SK-N-SH (cell line): ENCODE data around the gene GLUL. TPM values are rescaled to one million over a fixed set of nuclear protein-coding genes. Genes with fewer than 3 reads are reported as not detected.

Experiments used
- CTCF ChIA-PET: fragments of 300-600, 350-600 bp; formaldehyde crosslinking; extraction: SDS; loops from one replicate; lab custom pipeline; 2021; lab: Yijun Ruan, JAX
- POLR2A ChIA-PET: fragments of 350-600 bp; sonication (Branson Sonifier 250); formaldehyde crosslinking; extraction: SDS; loops from one replicate; lab custom pipeline; 2020; ENCODE audit warnings: antibody characterized with exemption, inconsistent platforms; lab: Yijun Ruan, JAX
- DNase-seq: peaks from one replicate; pipeline ENCODE4 v3.0.0; 2012
- H2AFZ ChIP-seq: fragments of 200-600 bp; sonication (generic); 2 replicates; pipeline ENCODE4 v1.8.1; 2016; ENCODE audit warnings: antibody characterized with exemption, mild to moderate bottlenecking, low read depth
- H3F3A ChIP-seq: fragments of 200-600 bp; sonication (generic); replicated peaks from 2 replicates; pipeline ENCODE3; 2016; ENCODE audit warnings: antibody characterized with exemption, mild to moderate bottlenecking; ENCODE audit not compliant: insufficient read depth
- H3K27ac ChIP-seq, 2 experiments: fragments of 200-500 bp in 1 of 2; fragments of 200-600 bp in 1 of 2; sonication (Bioruptor generic) in 1 of 2; sonication (generic), shearing (Covaris generic) in 1 of 2; 2 replicates each; pipeline versions ENCODE4 v1.5.1 to v1.6.1; 2014 to 2016; ENCODE audit warnings: low read depth in 2 of 2, inconsistent platforms in 1 of 2, low read length in 1 of 2, mild to moderate bottlenecking in 1 of 2, mixed read lengths in 1 of 2
- H3K27me3 ChIP-seq: fragments of 200-600 bp; sonication (generic), shearing (Covaris generic); 2 replicates; pipeline ENCODE4 v1.6.1; 2016; ENCODE audit warnings: mixed run types; ENCODE audit not compliant: insufficient read depth
- H3K36me3 ChIP-seq, 2 experiments: fragments of 200-500 bp in 1 of 2; fragments of 200-600 bp in 1 of 2; sonication (Bioruptor generic) in 1 of 2; sonication (generic) in 1 of 2; replicated peaks in 1 of 2; 2 replicates each; pipeline versions ENCODE3 to v1.5.1; 2014 to 2016; ENCODE audit warnings: low read length in 1 of 2, mild to moderate bottlenecking in 1 of 2; ENCODE audit not compliant: insufficient read depth in 2 of 2, control insufficient read depth in 1 of 2
- H3K4me1 ChIP-seq, 2 experiments: fragments of 200-500 bp in 1 of 2; fragments of 200-600 bp in 1 of 2; sonication (Bioruptor generic) in 1 of 2; sonication (generic), shearing (Covaris generic) in 1 of 2; 2 replicates each; pipeline versions ENCODE4 v1.5.1 to v1.6.1; 2014 to 2016; ENCODE audit warnings: low read depth in 1 of 2, low read length in 1 of 2, mixed run types in 1 of 2; ENCODE audit not compliant: insufficient read depth in 2 of 2, control insufficient read depth in 1 of 2
- H3K4me2 ChIP-seq: fragments of 200-600 bp; sonication (generic), shearing (Covaris generic); 2 replicates; pipeline ENCODE4 v1.6.1; 2017; ENCODE audit warnings: mixed run types
- H3K4me3 ChIP-seq, 2 experiments: fragments of 200-500 bp in 1 of 2; fragments of 200-600 bp in 1 of 2; sonication (Bioruptor generic) in 1 of 2; sonication (generic), shearing (Covaris generic) in 1 of 2; 2 replicates each; pipeline versions ENCODE4 v1.5.1 to v1.8.1; 2014 to 2016; ENCODE audit warnings: low read depth in 2 of 2, inconsistent platforms in 1 of 2, low read length in 1 of 2, mild to moderate bottlenecking in 1 of 2, mixed read lengths in 1 of 2, moderate library complexity in 1 of 2
- H3K79me2 ChIP-seq: fragments of 200-600 bp; sonication (generic); 2 replicates; pipeline ENCODE4 v1.8.1; 2017; ENCODE audit warnings: mild to moderate bottlenecking; ENCODE audit not compliant: insufficient read depth
- H3K9ac ChIP-seq: fragments of 200-600 bp; sonication (generic); 2 replicates; pipeline ENCODE4 v1.6.1; 2017; ENCODE audit warnings: mixed run types
- H3K9me2 ChIP-seq: fragments of 200-600 bp; sonication (generic); 2 replicates; pipeline ENCODE4 v1.6.1; 2017; ENCODE audit warnings: mixed run types
- H3K9me3 ChIP-seq: fragments of 200-600 bp; sonication (generic); 2 replicates; pipeline ENCODE4 v1.6.1; 2017; ENCODE audit warnings: mixed run types, mild to moderate bottlenecking, moderate library complexity
- H4K20me1 ChIP-seq: fragments of 200-600 bp; sonication (generic); 2 replicates; pipeline ENCODE4 v1.6.1; 2017; ENCODE audit warnings: mild to moderate bottlenecking, mixed run types; ENCODE audit not compliant: insufficient read depth
- ELF1 ChIP-seq: IDR thresholded peaks from 2 replicates; pipeline ENCODE4 v1.4.0; 2012
- EP300 ChIP-seq, 2 experiments: IDR thresholded peaks; 2 replicates each; pipeline versions ENCODE4 v1.4.0 to v1.6.1; 2012; ENCODE audit warnings: borderline replicate concordance in 1 of 2, low read depth in 1 of 2, low read length in 1 of 2
- EZH2phosphoT487 ChIP-seq: fragments of 200-600 bp; sonication (generic); IDR thresholded peaks from 2 replicates; pipeline ENCODE4 v1.6.1; 2017; ENCODE audit warnings: low read depth, mixed run types, mild to moderate bottlenecking, antibody characterized with exemption, moderate library complexity, borderline replicate concordance
- FOXJ3 ChIP-seq: sonication (generic); formaldehyde crosslinking; IDR thresholded peaks from 2 replicates; pipeline ENCODE4 v1.5.1; 2020; ENCODE audit warnings: mild to moderate bottlenecking, missing genetic modification reagents
- GATA2 ChIP-seq: sonication (generic); formaldehyde crosslinking; IDR thresholded peaks from 2 replicates; pipeline ENCODE4 v1.5.0; 2020; ENCODE audit warnings: mild to moderate bottlenecking, missing genetic modification reagents
- MEF2A ChIP-seq: IDR thresholded peaks from 2 replicates; pipeline ENCODE4 v1.4.0; 2012; ENCODE audit warnings: low read depth, borderline replicate concordance
- MXI1 ChIP-seq: IDR thresholded peaks from 2 replicates; pipeline ENCODE4 v1.6.1; 2012; ENCODE audit warnings: mild to moderate bottlenecking, low read depth, low read length, improper control_type of control experiment
- NFIC ChIP-seq: IDR thresholded peaks from 2 replicates; pipeline ENCODE4 v1.4.0; 2012; ENCODE audit warnings: borderline replicate concordance
- NRF1 ChIP-seq: IDR thresholded peaks from 2 replicates; pipeline ENCODE4 v1.6.1; 2012; ENCODE audit warnings: low read depth, mild to moderate bottlenecking, low read length
- RAD21 ChIP-seq: IDR thresholded peaks from 2 replicates; pipeline ENCODE4 v1.6.1; 2012; ENCODE audit warnings: mild to moderate bottlenecking, low read length
- RCOR1 ChIP-seq: fragments of 150-350 bp; IDR thresholded peaks from 2 replicates; pipeline ENCODE4 v1.6.1; 2017; ENCODE audit warnings: antibody characterized with exemption, low read length
- SMC3 ChIP-seq: IDR thresholded peaks from 2 replicates; pipeline ENCODE4 v1.6.1; 2012; ENCODE audit warnings: low read depth, low read length, improper control_type of control experiment
- TAF1 ChIP-seq: IDR thresholded peaks from 2 replicates; pipeline ENCODE4 v1.6.1; 2012; ENCODE audit warnings: low read depth, mild to moderate bottlenecking, low read length, moderate library complexity, borderline replicate concordance
- TCF12 ChIP-seq: IDR thresholded peaks from 2 replicates; pipeline ENCODE4 v1.4.0; 2012
- TEAD4 ChIP-seq: IDR thresholded peaks from 2 replicates; pipeline ENCODE4 v1.4.0; 2012; ENCODE audit warnings: mild to moderate bottlenecking, borderline replicate concordance; ENCODE audit not compliant: insufficient read depth
- WGBS: methylation state at CpG from one replicate; pipeline ENCODE4 v1.1.6; 2017; ENCODE audit warnings: low lambda C conversion rate; 5-methylcytosine and 5-hydroxymethylcytosine counted together
- polyA plus RNA-seq, 3 experiments: library from polyadenylated mRNA; depleted of rRNA; stranded (reverse); fragments of >200 nt; gene quantifications; 2 replicates each; pipeline ENCODE4 v1.2.3, GENCODE V29; 2012
- TF ChIP-seq, protein P1 (sequence below): IDR thresholded peaks from 2 replicates; pipeline ENCODE4 v1.4.0; 2012; ENCODE audit warnings: low read depth
- TF ChIP-seq, protein P2 (sequence below): IDR thresholded peaks from 2 replicates; pipeline ENCODE4 v1.4.0; 2012; ENCODE audit warnings: low read depth, borderline replicate concordance
- TF ChIP-seq, protein P3 (sequence below): fragments of 150-350 bp; IDR thresholded peaks from 2 replicates; pipeline ENCODE4 v1.6.1; 2017; ENCODE audit warnings: antibody characterized with exemption, low read length, low read depth, borderline replicate concordance
- TF ChIP-seq, protein P4 (sequence below): fragments of 200-600 bp; sonication (generic); IDR thresholded peaks from 2 replicates; pipeline ENCODE4 v1.6.1; 2017; ENCODE audit warnings: antibody characterized with exemption, mild to moderate bottlenecking, moderate library complexity

The GLUL gene
- polyA plus RNA-seq, 1 of the 3 experiments (the other 2 are of a cell fraction) = 107 TPM

DNA sequence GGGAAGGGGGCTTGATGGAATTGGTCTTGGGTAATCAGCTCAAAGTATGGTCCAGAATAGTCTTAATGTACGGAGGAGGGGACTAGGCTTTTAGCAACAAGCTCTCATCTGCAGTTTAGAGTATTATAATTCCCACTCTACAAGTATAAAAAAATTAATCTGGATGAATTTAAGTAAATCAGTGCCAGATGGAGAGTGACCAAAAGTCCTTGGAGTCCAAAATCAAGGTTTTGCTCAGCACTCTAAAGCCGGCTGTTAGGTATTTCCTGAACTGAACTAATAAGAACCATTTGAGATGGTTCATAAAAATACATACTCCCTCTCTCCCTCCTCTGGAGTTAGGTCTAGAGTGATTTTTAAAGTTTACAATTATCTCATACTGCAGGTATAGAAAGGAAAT, 23.7 kb downstream of the GLUL start:
- POLR2A ChIA-PET = no interaction called here
- no peaks in the 10 kb centered on the region for H3K9me3 ChIP-seq
- H3K36me3 ChIP-seq = no peaks in the 10 kb centered on the region
- no peak overlapping the region for H3K27ac ChIP-seq
- H3K79me2 ChIP-seq = no peaks in the 10 kb centered on the region
- TF ChIP-seq ELF1 (no peak), FOXJ3 (CRISPR knock-in tag) (no peak), RAD21 (no peak), MEF2A (no peak), TCF12 (no peak), EP300 (IDR thresholded peaks at IDR 0.05; ENCODE audit: borderline replicate concordance in 1 of 2, low read depth in 1 of 2, low read length in 1 of 2) (no peak), NRF1 (no peak), RCOR1 (no peak), MXI1 (no peak), EZH2phosphoT487 (no peak), GATA2 (CRISPR knock-in tag) (no peak), SMC3 (no peak), TAF1 (no peak)
- TF ChIP-seq, protein P1, sequence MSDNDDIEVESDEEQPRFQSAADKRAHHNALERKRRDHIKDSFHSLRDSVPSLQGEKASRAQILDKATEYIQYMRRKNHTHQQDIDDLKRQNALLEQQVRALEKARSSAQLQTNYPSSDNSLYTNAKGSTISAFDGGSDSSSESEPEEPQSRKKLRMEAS = no peak
- TF ChIP-seq, protein P2, sequence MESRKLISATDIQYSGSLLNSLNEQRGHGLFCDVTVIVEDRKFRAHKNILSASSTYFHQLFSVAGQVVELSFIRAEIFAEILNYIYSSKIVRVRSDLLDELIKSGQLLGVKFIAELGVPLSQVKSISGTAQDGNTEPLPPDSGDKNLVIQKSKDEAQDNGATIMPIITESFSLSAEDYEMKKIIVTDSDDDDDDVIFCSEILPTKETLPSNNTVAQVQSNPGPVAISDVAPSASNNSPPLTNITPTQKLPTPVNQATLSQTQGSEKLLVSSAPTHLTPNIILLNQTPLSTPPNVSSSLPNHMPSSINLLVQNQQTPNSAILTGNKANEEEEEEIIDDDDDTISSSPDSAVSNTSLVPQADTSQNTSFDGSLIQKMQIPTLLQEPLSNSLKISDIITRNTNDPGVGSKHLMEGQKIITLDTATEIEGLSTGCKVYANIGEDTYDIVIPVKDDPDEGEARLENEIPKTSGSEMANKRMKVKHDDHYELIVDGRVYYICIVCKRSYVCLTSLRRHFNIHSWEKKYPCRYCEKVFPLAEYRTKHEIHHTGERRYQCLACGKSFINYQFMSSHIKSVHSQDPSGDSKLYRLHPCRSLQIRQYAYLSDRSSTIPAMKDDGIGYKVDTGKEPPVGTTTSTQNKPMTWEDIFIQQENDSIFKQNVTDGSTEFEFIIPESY = no peak
- TF ChIP-seq, protein P3, sequence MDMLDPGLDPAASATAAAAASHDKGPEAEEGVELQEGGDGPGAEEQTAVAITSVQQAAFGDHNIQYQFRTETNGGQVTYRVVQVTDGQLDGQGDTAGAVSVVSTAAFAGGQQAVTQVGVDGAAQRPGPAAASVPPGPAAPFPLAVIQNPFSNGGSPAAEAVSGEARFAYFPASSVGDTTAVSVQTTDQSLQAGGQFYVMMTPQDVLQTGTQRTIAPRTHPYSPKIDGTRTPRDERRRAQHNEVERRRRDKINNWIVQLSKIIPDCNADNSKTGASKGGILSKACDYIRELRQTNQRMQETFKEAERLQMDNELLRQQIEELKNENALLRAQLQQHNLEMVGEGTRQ = no peak
- CTCF ChIA-PET = interaction anchor here (0.7 to 1.6 kb wide), 2 partner anchors 29 to 225 kb away, joined by 3 to 4 read pairs; no protein-coding TSS in a partner anchor
- WGBS = 50% methylated on average over 2 of the region's 2 CpGs
- no peaks in the 10 kb centered on the region for H4K20me1 ChIP-seq
- H3K27me3 ChIP-seq = no peaks in the 10 kb centered on the region; the same call in 1 of the 2 replicates
- no peaks in the 10 kb centered on the region for H3F3A ChIP-seq
- H3K9ac ChIP-seq = no peak overlapping the region
- H2AFZ ChIP-seq = no peak overlapping the region
- H3K4me3 ChIP-seq = no peak overlapping the region
- no peaks in the 10 kb centered on the region for H3K4me1 ChIP-seq
- no peak for DNase-seq
- no peaks in the 10 kb centered on the region for H3K9me2 ChIP-seq
- no peak overlapping the region for H3K4me2 ChIP-seq

DNA sequence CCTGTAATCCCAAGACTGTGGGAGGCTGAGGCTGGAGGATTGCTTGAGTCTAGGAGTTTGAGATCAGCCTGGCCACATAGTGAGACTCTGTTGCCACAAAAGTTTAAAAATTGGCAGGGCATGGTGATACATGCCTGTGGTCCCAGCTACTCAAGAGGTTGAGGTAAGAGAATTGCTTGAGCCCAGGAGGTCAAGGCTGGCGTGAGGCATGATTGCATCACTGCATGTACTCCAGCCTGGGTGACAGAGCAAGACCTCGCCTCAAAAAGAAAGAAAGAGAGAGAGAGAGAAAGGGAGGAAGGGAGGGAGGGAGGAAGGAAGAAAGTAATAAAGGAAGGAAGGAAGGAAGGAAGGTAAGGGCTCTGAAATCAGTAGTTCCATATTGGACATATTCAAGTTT, 25.0 kb downstream of the GLUL start:
- Histone ChIP-seq H3K4me3 (no peak overlapping the region), H3K9ac (no peak overlapping the region)
- TF ChIP-seq MEF2A (no peak), NFIC (no peak), EP300 (IDR thresholded peaks at IDR 0.05; ENCODE audit: borderline replicate concordance in 1 of 2, low read depth in 1 of 2, low read length in 1 of 2) (no peak), TCF12 (no peak), FOXJ3 (CRISPR knock-in tag) (no peak), RAD21 (no peak), TEAD4 (no peak)
- TF ChIP-seq, protein P4, sequence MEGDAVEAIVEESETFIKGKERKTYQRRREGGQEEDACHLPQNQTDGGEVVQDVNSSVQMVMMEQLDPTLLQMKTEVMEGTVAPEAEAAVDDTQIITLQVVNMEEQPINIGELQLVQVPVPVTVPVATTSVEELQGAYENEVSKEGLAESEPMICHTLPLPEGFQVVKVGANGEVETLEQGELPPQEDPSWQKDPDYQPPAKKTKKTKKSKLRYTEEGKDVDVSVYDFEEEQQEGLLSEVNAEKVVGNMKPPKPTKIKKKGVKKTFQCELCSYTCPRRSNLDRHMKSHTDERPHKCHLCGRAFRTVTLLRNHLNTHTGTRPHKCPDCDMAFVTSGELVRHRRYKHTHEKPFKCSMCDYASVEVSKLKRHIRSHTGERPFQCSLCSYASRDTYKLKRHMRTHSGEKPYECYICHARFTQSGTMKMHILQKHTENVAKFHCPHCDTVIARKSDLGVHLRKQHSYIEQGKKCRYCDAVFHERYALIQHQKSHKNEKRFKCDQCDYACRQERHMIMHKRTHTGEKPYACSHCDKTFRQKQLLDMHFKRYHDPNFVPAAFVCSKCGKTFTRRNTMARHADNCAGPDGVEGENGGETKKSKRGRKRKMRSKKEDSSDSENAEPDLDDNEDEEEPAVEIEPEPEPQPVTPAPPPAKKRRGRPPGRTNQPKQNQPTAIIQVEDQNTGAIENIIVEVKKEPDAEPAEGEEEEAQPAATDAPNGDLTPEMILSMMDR = no peak
- TF ChIP-seq, protein P3 = no peak
- TF ChIP-seq, protein P2 = no peak

More for the DNA sequence above, 25.0 kb downstream of the GLUL start:
- no peaks in the 10 kb centered on the region for H3K36me3 ChIP-seq
- DNase-seq = no peak
- no peaks in the 10 kb centered on the region for H3K9me3 ChIP-seq
- H3K27me3 ChIP-seq = no peaks in the 10 kb centered on the region; the same call in 1 of the 2 replicates
- 23% methylated on average over 2 of the region's 2 CpGs for WGBS
- CTCF ChIA-PET = interaction anchor here (1.1 kb wide), 1 partner anchor 84 kb away, joined by 3 read pairs; no protein-coding TSS in a partner anchor
- H2AFZ ChIP-seq = no peak overlapping the region
- H4K20me1 ChIP-seq = no peaks in the 10 kb centered on the region
- no peaks in the 10 kb centered on the region for H3K9me2 ChIP-seq
- no peaks in the 10 kb centered on the region for H3K79me2 ChIP-seq
- no peaks in the 10 kb centered on the region for H3K4me1 ChIP-seq
- POLR2A ChIA-PET = no interaction called here
- no peak overlapping the region for H3K27ac ChIP-seq
- H3F3A ChIP-seq = no peaks in the 10 kb centered on the region
- H3K4me2 ChIP-seq = no peak overlapping the region
